Lower leg skin (tissue), 3 donors: ENCODE measurements around the gene ANK3.

Experiments used
- POLR2A ChIP-seq, 2 donors: fragments of 450-650 bp; IDR thresholded peaks; one replicate each; pipeline ENCODE4 v1.6.1; 2016 to 2017; ENCODE audit warnings: antibody characterized with exemption in 2 of 2, mild to moderate bottlenecking in 1 of 2, moderate library complexity in 1 of 2
- TF ChIP-seq, protein P1 (sequence below), 3 donors: fragments of 450-650 bp; IDR thresholded peaks; one replicate each; pipeline ENCODE4 v1.5.1; 2016; ENCODE audit warnings: antibody characterized with exemption in 3 of 3, mild to moderate bottlenecking in 3 of 3, moderate library complexity in 2 of 3

DNA sequence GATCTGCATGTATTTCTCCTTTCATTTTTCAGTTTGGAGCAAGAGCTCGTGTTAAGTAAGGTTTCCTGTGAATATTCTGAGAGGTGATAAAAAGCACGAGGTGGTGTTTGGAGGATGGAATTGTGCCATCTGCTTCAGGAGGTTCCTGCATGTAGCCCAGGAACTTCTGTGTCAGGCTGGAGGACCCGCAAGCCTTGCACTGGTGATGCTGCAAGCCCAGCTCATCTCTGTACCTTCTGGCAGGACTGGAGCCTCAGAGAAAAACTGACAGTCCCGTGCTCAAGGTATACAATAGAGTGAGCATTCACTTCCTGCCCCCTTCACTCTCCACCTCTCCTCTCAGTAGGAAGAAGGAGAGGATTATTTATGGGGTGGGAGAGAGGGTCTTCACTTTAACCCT, 242.7 kb downstream of the ANK3 start:
- TF ChIP-seq, protein P1, sequence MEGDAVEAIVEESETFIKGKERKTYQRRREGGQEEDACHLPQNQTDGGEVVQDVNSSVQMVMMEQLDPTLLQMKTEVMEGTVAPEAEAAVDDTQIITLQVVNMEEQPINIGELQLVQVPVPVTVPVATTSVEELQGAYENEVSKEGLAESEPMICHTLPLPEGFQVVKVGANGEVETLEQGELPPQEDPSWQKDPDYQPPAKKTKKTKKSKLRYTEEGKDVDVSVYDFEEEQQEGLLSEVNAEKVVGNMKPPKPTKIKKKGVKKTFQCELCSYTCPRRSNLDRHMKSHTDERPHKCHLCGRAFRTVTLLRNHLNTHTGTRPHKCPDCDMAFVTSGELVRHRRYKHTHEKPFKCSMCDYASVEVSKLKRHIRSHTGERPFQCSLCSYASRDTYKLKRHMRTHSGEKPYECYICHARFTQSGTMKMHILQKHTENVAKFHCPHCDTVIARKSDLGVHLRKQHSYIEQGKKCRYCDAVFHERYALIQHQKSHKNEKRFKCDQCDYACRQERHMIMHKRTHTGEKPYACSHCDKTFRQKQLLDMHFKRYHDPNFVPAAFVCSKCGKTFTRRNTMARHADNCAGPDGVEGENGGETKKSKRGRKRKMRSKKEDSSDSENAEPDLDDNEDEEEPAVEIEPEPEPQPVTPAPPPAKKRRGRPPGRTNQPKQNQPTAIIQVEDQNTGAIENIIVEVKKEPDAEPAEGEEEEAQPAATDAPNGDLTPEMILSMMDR (IDR thresholded peaks at IDR 0.05) = no peak
- no peak for TF ChIP-seq POLR2A (IDR thresholded peaks at IDR 0.05)
